Mesothelial cell of epicardium (in vitro differentiated cells): ENCODE results near the gene SFI1. TPM values are rescaled to one million over a fixed set of nuclear protein-coding genes. Genes with fewer than 3 reads are reported as not detected.

Source experiments
- DNase-seq, 2 experiments: peaks; one replicate each; pipeline ENCODE4 v3.0.0; 2021; ENCODE audit warnings: low spot score in 2 of 2; ENCODE audit not compliant: unreplicated experiment in 2 of 2
- H3K27ac Mint-ChIP-seq: 2 replicates; pipeline ENCODE4 v1.8.0; 2021; ENCODE audit warnings: mixed read lengths
- H3K27me3 Mint-ChIP-seq: 2 replicates; pipeline ENCODE4 v1.8.0; 2021; ENCODE audit warnings: low read depth, mixed read lengths
- H3K36me3 Mint-ChIP-seq: 2 replicates; pipeline ENCODE4 v1.8.0; 2021; ENCODE audit warnings: mixed read lengths
- H3K4me1 Mint-ChIP-seq: 2 replicates; pipeline ENCODE4 v1.8.0; 2021; ENCODE audit warnings: mixed read lengths
- H3K4me3 Mint-ChIP-seq: 2 replicates; pipeline ENCODE4 v1.8.0; 2021; ENCODE audit warnings: mild to moderate bottlenecking, moderate library complexity, mixed read lengths
- H3K9me3 Mint-ChIP-seq: 2 replicates; pipeline ENCODE4 v1.8.0; 2021; ENCODE audit warnings: mixed read lengths
- CTCF ChIP-seq: fragments of 200-600 bp; sonication (generic); IDR thresholded peaks from one replicate; pipeline ENCODE4 v1.5.0; 2021; ENCODE audit warnings: antibody characterized with exemption; ENCODE audit not compliant: unreplicated experiment
- total RNA-seq: library from RNA; stranded (reverse); gene quantifications from 3 replicates; pipeline ENCODE4 v1.2.1, GENCODE V29; 2021

Gene SFI1
- total RNA-seq, 1 donor from 2014 or later: 45.7 TPM

GRCh38 chr22:31618471-31619176 lies 122.3 kb downstream of the SFI1 start:
- no peaks in the 10 kb centered on the region for H3K4me1 Mint-ChIP-seq
- no peaks in the 10 kb centered on the region for H3K9me3 Mint-ChIP-seq
- H3K4me3 Mint-ChIP-seq: no peak overlapping the region
- no peak for DNase-seq
- peaks cover 3% of the 10 kb centered on the region for H3K36me3 Mint-ChIP-seq
- no peak for TF ChIP-seq CTCF
- no peaks in the 10 kb centered on the region for H3K27me3 Mint-ChIP-seq
- H3K27ac Mint-ChIP-seq: no peak overlapping the region

GRCh38 chr22:31619611-31620300 lies 123.4 kb downstream of the SFI1 start:
- H3K27ac Mint-ChIP-seq: no peak overlapping the region
- DNase-seq: no peak
- no peaks in the 10 kb centered on the region for H3K27me3 Mint-ChIP-seq
- peaks cover 2% of the 10 kb centered on the region for H3K4me1 Mint-ChIP-seq
- TF ChIP-seq CTCF: no peak
- no peaks in the 10 kb centered on the region for H3K9me3 Mint-ChIP-seq
- peaks cover 3% of the 10 kb centered on the region for H3K36me3 Mint-ChIP-seq
- H3K4me3 Mint-ChIP-seq: no peak overlapping the region

GRCh38 chr22:31620756-31621480 lies 124.6 kb downstream of the SFI1 start:
- no peak overlapping the region for H3K4me3 Mint-ChIP-seq
- no peaks in the 10 kb centered on the region for H3K27me3 Mint-ChIP-seq
- peaks cover 3% of the 10 kb centered on the region for H3K36me3 Mint-ChIP-seq
- no peak for DNase-seq
- no peak for TF ChIP-seq CTCF
- H3K9me3 Mint-ChIP-seq: no peaks in the 10 kb centered on the region
- no peak overlapping the region for H3K27ac Mint-ChIP-seq
- peaks cover 6% of the 10 kb centered on the region for H3K4me1 Mint-ChIP-seq

GRCh38 chr22:31621507-31622124 lies 125.3 kb downstream of the SFI1 start:
- no peak overlapping the region for H3K27ac Mint-ChIP-seq
- H3K9me3 Mint-ChIP-seq: no peaks in the 10 kb centered on the region
- peaks cover 9% of the 10 kb centered on the region for H3K4me1 Mint-ChIP-seq
- peaks cover 3% of the 10 kb centered on the region for H3K36me3 Mint-ChIP-seq
- DNase-seq: no peak
- no peak overlapping the region for H3K4me3 Mint-ChIP-seq
- no peak for TF ChIP-seq CTCF
- H3K27me3 Mint-ChIP-seq: no peaks in the 10 kb centered on the region

- no peak for DNase-seq
- Mint-ChIP-seq H3K36me3 (peaks cover 3% of the 10 kb centered on the region), H3K4me1 (peaks cover 10% of the 10 kb centered on the region), H3K27me3 (no peaks in the 10 kb centered on the region), H3K27ac (no peak overlapping the region), H3K9me3 (no peaks in the 10 kb centered on the region), H3K4me3 (no peak overlapping the region)
- no peak for TF ChIP-seq CTCF
Measured at GRCh38 chr22:31622980-31623379, 126.6 kb downstream of the SFI1 start.
